Endometrium (tissue), 2 donors: Measurements from ENCODE around the gene ABCA9.
A peak's percentile ranks its signal among the peaks of the same experiment; 100 is the strongest.
"Not testable (repeated sequence)": the region's sequence is repeated elsewhere in the genome, so short reads cannot be mapped to it uniquely, and the experiment has no call there.

Experiments
- FAIRE-seq: peaks from 2 replicates; lab custom pipeline; 2012; peaks lifted over from hg19 to GRCh38; lab: Jason Lieb, UNC
- donor health status: control.
- donor health status: control.

The ABCA9 gene

DNA sequence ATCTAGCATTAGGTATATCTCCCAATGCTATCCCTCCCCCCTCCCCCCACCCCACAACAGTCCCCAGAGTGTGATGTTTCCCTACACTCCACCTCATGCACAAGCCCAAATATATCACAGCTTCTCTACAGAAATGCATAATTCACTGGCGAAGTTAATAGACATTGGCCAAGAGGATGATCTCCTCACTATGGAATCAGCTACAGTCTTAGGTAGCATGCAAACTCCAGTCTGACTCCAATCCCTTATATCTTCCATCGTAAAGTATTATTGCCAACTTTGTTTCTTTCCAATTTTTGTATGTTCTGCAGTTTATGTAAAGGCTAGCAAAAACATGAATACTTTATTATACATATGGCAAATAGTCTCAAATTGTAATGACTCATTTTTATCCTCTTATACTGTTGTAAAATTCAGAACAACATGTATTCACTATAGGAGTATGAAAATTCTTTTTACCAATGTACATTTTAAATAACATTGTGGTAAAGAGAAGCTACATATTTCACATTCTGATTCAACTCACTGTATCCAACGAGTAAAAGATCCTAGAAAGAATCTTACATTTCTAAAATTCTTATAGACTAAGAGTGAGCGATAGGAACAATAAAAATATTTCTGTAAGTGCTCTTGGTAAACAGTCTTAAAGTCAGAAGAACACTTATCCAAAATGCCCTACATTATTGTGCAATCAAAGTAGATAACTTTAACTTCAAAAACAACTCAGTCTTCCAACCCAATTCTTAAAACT lies 106.4 kb downstream of the ABCA9 start:
- FAIRE-seq = peak; percentile 4

DNA sequence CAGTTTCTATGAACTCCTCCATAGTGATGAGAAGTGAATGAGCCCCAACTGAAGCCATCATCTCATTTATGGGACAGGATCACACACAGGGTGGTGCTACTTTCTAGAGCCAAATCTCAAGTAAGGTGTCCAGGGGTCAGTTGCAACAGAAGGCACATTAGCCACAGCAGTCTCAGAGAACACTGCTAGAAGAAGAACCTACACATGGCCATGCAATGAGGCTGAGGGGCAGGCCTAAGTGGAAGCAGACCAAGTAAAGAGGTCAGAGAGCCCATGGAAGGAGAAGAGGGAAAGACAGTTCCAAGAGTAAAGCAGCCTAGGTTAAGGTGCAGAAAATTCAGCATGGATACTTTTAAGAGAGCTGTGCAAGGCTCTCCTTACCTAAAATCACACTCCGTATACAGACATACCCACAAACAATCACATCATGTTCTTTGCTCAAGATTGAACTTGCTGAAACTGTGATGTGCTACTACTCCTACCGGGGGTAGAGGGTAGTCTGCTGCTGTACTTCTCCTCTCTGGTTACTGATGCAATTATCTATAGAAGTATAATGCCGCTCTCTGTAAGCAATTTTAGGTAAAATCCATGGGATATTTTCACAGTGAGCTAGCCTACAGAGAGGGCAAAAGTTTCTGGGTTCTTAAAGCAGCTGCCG lies 107.3 kb downstream of the ABCA9 start:
- no peak for FAIRE-seq

GRCh38 chr17:68950725-68951124 lies 110.0 kb downstream of the ABCA9 start:
- FAIRE-seq = no peak

DNA sequence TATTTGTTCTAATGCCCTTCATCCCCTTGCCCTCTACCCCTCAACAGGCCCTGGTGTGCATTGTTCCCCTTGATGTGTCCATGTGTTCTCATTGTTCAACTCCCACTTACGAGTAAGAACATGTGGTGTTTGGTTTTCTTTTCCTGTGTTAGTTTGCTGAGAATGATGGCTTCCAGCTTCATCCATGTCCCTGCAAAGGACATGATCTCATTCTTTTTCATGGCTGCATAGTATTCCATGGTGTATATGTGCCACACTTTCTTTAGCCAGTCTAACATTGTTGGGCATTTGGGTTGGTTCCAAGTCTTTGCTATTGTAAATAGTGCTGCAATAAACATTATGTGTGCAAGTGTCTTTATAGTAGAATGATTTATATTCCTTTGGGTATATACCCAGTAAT lies 112.9 kb downstream of the ABCA9 start:
- not testable (repeated sequence) for FAIRE-seq

DNA sequence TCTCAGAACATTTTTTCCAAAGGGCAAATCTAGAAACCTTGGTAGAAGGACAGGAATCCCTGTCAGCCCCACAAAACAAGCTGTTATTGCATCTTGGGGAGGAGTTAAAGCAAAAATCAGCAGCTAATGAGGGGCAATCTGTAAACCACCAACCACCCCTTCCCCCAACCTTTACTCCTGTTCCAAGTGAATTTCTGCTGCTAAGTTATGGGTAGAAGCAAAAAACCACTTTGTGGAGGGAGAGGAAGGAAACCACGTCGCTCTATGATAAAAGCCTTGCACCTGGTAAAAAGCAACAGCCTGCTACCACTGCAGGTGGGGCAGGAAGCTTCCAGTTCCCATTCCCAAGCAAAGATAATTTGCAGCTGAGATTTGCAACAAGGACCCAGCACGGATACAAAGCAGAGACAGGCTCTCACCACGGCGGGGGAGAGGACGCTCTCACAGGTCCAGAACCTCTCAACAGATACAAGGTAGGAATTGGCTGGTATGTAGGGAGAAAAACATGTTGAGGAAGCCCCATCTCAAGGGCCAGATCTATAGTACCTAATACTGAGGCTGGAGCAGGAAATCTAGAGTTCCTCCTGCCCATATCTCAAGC lies 116.2 kb downstream of the ABCA9 start:
- FAIRE-seq = no peak

DNA sequence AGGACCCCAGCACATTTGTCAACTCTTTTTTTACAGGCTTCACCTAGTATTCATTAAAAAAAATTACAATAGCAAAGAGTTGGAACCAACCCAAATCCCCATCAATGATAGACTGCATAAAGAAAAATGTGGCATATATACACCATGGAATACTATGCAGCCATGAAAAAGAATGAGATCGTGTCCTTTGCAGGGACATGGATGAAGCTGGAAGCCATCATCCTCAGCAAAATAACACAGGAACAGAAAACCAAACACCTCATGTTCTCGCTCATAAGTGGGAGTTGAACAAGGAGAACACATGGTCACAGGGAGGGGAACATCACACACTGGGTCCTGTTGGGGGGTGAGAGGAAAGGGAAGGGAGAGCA lies 116.9 kb downstream of the ABCA9 start:
- not testable (repeated sequence) for FAIRE-seq

GRCh38 chr17:68943123-68943811 lies 117.5 kb downstream of the ABCA9 start:
- FAIRE-seq = no peak

- FAIRE-seq = no peak
These were observed 118.3 kb downstream of the ABCA9 start for GRCh38 chr17:68942389-68942788.

DNA sequence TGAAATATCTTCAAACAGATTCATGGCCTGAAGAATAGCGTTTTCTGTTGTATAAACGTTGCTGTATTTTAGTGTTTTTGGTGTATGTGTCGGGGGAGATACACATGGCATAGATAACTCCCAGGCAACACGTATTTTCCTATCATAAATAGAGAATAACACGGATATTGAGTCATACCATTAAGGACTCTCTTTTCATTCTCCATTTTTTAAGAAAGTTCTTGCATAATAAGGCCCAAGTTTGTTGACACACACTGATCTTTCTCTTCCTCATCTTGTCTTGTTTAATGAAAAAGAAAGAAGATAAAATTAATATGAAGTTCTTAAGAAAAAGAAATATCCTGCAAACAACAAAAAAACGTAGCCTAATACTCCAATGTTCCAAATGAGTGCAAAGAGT lies 119.0 kb downstream of the ABCA9 start:
- no peak for FAIRE-seq

GRCh38 chr17:68939195-68939594 lies 121.5 kb downstream of the ABCA9 start:
- FAIRE-seq = no peak

GRCh38 chr17:68937890-68938514 lies 122.7 kb downstream of the ABCA9 start:
- no peak for FAIRE-seq

GRCh38 chr17:68927516-68927915 lies 133.2 kb downstream of the ABCA9 start:
- FAIRE-seq = no peak

DNA sequence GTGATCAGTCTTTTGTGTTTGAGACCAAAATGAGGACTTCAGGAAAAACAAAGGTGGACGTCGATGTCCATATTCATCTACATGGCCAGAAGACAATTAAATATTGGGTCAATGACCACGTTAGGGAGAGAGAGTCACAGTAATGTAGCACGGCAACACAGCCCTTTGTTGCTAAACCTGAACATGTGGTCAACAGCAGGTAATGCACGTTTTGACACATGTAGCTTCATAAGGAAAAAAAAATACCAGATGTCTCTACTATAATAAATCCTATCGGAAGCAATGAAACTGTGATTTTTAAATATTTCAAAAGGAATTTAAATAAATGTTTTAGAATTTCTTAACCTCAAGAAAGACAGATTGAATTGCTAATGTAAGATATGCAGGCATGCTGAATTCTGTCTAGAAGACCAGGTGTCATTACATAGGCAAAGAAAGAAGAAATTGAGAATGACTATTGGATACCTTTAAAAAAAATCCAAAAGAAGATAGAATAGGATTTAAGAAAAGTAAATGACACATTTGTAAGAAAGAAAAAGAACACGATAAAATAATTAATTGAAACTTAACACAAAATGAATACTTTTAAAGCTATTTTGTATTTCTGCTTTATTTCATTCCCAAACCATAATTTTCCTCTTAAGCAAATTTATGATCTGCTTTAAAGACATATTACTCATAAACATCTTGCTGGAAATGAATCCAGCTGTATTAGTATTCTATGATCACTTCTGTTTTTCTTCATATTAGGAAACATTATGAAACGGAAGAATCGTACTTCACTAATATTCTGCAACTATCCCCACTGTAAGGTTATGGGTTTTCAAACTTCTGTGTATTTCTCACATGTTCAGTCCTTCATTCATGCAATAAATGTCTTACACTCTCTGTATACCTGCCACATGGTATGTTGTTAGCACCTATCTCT lies 135.7 kb downstream of the ABCA9 start:
- peak; percentile 26 for FAIRE-seq
